ENCODE measurements around the gene CTNNA2.

The CTNNA2 gene

DNA sequence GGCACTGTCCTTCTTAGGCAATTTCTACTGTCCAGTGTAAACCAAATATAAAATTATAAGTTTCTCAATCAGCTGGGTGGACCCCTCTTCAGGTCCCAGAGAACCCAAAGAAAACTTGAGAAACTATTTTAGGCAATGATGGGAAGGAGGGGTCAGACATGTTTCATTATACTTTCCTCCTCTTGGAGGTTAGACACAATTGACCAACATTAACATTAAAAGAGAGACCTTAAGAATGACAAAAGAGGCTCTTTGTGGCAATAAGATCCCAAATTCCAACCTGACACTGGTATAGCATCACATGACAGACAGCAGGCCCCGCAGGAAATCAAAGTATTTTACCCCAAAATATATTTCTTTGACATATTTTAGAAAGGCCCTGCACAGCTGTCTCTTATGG, 718.6 kb downstream of the CTNNA2 start:
- no peak overlapping the region for H3K27ac ChIP-seq (ENCODE audit: low read depth, low read length, severe bottlenecking)
- H3K9me3 ChIP-seq (ENCODE audit: control insufficient read depth, low read length), result no peaks in the 10 kb centered on the region
- no peaks in the 10 kb centered on the region for H3K4me1 ChIP-seq (ENCODE audit: control insufficient read depth, insufficient read depth, low read length, poor library complexity, severe bottlenecking)
- H3K36me3 ChIP-seq (ENCODE audit: control insufficient read depth, insufficient read depth, low read length), result no peaks in the 10 kb centered on the region
- no peak overlapping the region for H3K4me3 ChIP-seq (ENCODE audit: extremely low read depth, insufficient read depth, low read length, poor library complexity, severe bottlenecking)
- 80% methylated on average over 1 of the region's 1 CpG; no CpG with 5 or more reads in 1 of the 2 experiments for WGBS, 2 experiments (ENCODE audit: insufficient coverage in 2 of 2)

DNA sequence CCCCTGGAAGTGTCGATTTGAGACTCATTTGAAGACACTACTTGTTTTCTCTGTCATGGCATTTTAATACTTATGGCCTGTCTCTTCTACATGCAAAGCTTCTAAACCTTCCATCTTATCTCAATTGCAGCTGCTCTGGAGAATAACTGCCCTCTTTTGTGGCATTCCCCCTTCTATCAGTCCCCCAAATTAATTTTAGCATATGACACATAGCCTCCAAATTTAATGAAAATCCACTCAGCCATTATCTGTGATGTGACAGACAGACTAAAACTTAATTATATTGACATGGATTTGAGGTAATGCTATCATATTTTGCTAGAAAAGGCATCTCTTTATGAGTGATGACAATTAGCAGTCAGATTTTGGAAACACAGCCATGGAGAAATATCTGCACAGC, 720.5 kb downstream of the CTNNA2 start:
- H3K27ac ChIP-seq (ENCODE audit: low read depth, low read length, severe bottlenecking), result no peak overlapping the region
- no peaks in the 10 kb centered on the region for H3K4me1 ChIP-seq (ENCODE audit: control insufficient read depth, insufficient read depth, low read length, poor library complexity, severe bottlenecking)
- WGBS, 2 experiments (ENCODE audit: insufficient coverage in 2 of 2), result 100% methylated on average over 1 of the region's 1 CpG
- H3K9me3 ChIP-seq (ENCODE audit: control insufficient read depth, low read length), result no peaks in the 10 kb centered on the region
- H3K4me3 ChIP-seq (ENCODE audit: extremely low read depth, insufficient read depth, low read length, poor library complexity, severe bottlenecking), result no peak overlapping the region
- H3K36me3 ChIP-seq (ENCODE audit: control insufficient read depth, insufficient read depth, low read length), result no peaks in the 10 kb centered on the region

DNA sequence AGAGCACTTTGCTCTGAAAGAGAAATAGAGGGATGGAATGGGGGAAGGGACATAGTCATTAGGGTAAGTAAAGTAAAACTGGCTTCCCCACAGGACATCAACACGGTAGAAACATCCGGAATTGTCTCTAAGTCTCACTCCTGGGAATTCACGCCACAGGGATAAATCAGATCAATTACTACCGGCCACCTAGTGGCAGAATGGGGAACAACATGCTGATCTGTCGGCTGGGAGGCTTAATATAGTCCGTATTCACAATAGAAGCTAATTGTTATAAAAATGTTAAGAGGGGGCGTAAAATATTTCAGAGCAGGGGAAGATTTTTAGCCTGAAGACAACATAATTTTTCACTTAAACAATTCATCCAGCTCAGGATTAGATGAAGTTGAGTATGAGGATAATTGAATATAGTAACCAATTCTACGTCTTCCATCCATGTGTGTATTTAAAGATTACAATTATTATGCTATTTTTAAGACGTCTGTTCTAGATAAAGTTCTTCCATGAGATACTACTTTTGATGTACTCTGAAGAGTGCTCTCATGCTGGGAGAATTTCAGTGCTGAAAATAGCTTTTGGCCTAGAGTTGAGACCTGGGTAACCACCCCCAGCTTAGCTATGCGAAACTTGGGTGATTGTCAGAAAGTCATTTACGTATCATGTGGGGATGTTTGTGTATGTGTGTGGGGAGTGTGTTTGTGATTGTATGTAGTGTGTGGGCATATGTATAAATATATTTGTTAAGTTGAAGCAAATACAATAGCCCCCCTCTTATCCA, 726.0 kb downstream of the CTNNA2 start:
- 81 to 100% methylated on average over 1 to 4 of the region's 11 CpGs for WGBS, 2 experiments (ENCODE audit: insufficient coverage in 2 of 2)
- no peaks in the 10 kb centered on the region for H3K9me3 ChIP-seq (ENCODE audit: control insufficient read depth, low read length)
- no peaks in the 10 kb centered on the region for H3K4me1 ChIP-seq (ENCODE audit: control insufficient read depth, insufficient read depth, low read length, poor library complexity, severe bottlenecking)
- H3K4me3 ChIP-seq (ENCODE audit: extremely low read depth, insufficient read depth, low read length, poor library complexity, severe bottlenecking), result no peak overlapping the region
- no peak overlapping the region for H3K27ac ChIP-seq (ENCODE audit: low read depth, low read length, severe bottlenecking)
- H3K36me3 ChIP-seq (ENCODE audit: control insufficient read depth, insufficient read depth, low read length), result no peaks in the 10 kb centered on the region

DNA sequence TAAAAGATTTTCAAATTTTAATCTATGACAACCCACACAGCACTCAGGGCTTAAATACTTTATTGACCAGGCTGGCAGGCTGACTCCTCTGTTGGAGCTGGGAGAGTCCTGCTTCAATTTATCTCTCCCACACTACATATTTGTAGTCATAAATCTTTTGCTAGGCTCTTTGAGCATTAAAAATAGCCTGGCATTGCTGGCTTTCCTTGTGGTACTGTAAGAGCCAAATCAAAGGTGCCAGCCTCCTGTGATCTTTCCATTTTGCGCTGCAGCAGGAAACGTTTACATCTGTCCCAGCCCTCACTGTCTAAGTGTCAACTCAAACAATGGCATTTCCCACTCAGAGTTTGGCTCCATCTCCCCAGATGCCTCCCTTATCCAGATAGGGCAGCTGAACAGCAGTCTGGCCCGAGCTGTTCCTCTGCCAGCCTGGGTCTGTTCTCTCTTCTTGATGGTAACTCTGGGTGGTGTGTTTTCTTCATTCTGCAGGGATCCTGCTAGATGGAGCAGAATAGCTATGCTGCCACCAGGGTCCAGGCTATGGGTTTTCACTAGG, 729.6 kb downstream of the CTNNA2 start:
- WGBS, 2 experiments (ENCODE audit: insufficient coverage in 2 of 2), result 80 to 100% methylated on average over 2 to 3 of the region's 3 CpGs
- Histone ChIP-seq H3K9me3 (ENCODE audit: control insufficient read depth, low read length) (no peaks in the 10 kb centered on the region), H3K27ac (ENCODE audit: low read depth, low read length, severe bottlenecking) (no peak overlapping the region), H3K4me1 (ENCODE audit: control insufficient read depth, insufficient read depth, low read length, poor library complexity, severe bottlenecking) (no peaks in the 10 kb centered on the region), H3K36me3 (ENCODE audit: control insufficient read depth, insufficient read depth, low read length) (no peaks in the 10 kb centered on the region), H3K4me3 (ENCODE audit: extremely low read depth, insufficient read depth, low read length, poor library complexity, severe bottlenecking) (no peak overlapping the region)

DNA sequence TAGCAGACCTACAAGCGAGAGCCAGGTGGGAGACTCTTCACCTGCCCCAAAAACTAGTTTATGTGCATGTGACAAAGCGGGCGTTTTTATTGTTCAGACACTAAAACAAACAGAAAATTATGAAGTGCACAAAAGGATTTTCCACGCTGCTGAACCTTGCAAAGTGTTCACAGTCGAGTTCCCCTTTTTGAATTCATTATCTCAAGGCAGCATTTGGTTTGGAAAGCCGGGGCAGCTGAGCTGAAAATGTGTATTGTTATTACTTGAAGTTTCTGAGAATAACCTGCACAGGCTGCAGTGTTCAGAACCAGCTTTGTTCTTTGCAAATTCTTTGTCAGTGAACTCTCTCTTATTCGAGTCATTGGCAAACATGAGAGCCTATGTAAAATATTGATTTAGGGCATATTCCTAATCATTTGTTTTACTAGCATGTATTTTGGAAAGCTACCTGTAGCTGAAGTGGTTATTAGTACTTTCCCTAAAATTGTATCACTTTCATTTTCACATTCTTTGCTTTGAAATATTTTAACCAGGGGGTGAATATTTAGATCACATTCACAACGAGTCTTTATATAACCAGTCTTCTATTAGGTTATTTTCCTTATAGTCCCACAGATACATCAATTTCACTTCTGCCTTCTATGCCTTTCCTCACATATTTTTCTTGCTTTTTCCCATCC, 732.2 kb downstream of the CTNNA2 start:
- 92 to 95% methylated on average over 5 to 7 of the region's 8 CpGs for WGBS, 2 experiments (ENCODE audit: insufficient coverage in 2 of 2)

GRCh38 chr2:80246534-80246933, 733.7 kb downstream of the CTNNA2 start:
- H3K27ac ChIP-seq (ENCODE audit: low read depth, low read length, severe bottlenecking), result no peak overlapping the region
- no peaks in the 10 kb centered on the region for H3K4me1 ChIP-seq (ENCODE audit: control insufficient read depth, insufficient read depth, low read length, poor library complexity, severe bottlenecking)
- no peak overlapping the region for H3K4me3 ChIP-seq (ENCODE audit: extremely low read depth, insufficient read depth, low read length, poor library complexity, severe bottlenecking)
- no peaks in the 10 kb centered on the region for H3K9me3 ChIP-seq (ENCODE audit: control insufficient read depth, low read length)
- WGBS, 2 experiments (ENCODE audit: insufficient coverage in 2 of 2), result no CpG with 5 or more reads among the region's 1 CpG
- H3K36me3 ChIP-seq (ENCODE audit: control insufficient read depth, insufficient read depth, low read length), result no peaks in the 10 kb centered on the region

More for the DNA sequence above, 732.2 kb downstream of the CTNNA2 start:
- Histone ChIP-seq H3K4me3 (ENCODE audit: extremely low read depth, insufficient read depth, low read length, poor library complexity, severe bottlenecking) (no peak overlapping the region), H3K36me3 (ENCODE audit: control insufficient read depth, insufficient read depth, low read length) (no peaks in the 10 kb centered on the region), H3K9me3 (ENCODE audit: control insufficient read depth, low read length) (no peaks in the 10 kb centered on the region), H3K4me1 (ENCODE audit: control insufficient read depth, insufficient read depth, low read length, poor library complexity, severe bottlenecking) (no peaks in the 10 kb centered on the region), H3K27ac (ENCODE audit: low read depth, low read length, severe bottlenecking) (no peak overlapping the region)

- Histone ChIP-seq H3K27ac (ENCODE audit: low read depth, low read length, severe bottlenecking) (no peak overlapping the region), H3K4me3 (ENCODE audit: extremely low read depth, insufficient read depth, low read length, poor library complexity, severe bottlenecking) (no peak overlapping the region), H3K9me3 (ENCODE audit: control insufficient read depth, low read length) (no peaks in the 10 kb centered on the region), H3K36me3 (ENCODE audit: control insufficient read depth, insufficient read depth, low read length) (no peaks in the 10 kb centered on the region), H3K4me1 (ENCODE audit: control insufficient read depth, insufficient read depth, low read length, poor library complexity, severe bottlenecking) (no peaks in the 10 kb centered on the region)
- 94 to 100% methylated on average over 2 of the region's 3 CpGs for WGBS, 2 experiments (ENCODE audit: insufficient coverage in 2 of 2)
Observed at GRCh38 chr2:80247339-80247738, 734.5 kb downstream of the CTNNA2 start.

- no peaks in the 10 kb centered on the region for H3K9me3 ChIP-seq (ENCODE audit: control insufficient read depth, low read length)
- WGBS, 2 experiments (ENCODE audit: insufficient coverage in 2 of 2), result 86 to 100% methylated on average over 1 to 2 of the region's 3 CpGs
- H3K27ac ChIP-seq (ENCODE audit: low read depth, low read length, severe bottlenecking), result no peak overlapping the region
- no peaks in the 10 kb centered on the region for H3K36me3 ChIP-seq (ENCODE audit: control insufficient read depth, insufficient read depth, low read length)
- H3K4me3 ChIP-seq (ENCODE audit: extremely low read depth, insufficient read depth, low read length, poor library complexity, severe bottlenecking), result no peak overlapping the region
- H3K4me1 ChIP-seq (ENCODE audit: control insufficient read depth, insufficient read depth, low read length, poor library complexity, severe bottlenecking), result no peaks in the 10 kb centered on the region
Observed at GRCh38 chr2:80248146-80248545, 735.3 kb downstream of the CTNNA2 start.

DNA sequence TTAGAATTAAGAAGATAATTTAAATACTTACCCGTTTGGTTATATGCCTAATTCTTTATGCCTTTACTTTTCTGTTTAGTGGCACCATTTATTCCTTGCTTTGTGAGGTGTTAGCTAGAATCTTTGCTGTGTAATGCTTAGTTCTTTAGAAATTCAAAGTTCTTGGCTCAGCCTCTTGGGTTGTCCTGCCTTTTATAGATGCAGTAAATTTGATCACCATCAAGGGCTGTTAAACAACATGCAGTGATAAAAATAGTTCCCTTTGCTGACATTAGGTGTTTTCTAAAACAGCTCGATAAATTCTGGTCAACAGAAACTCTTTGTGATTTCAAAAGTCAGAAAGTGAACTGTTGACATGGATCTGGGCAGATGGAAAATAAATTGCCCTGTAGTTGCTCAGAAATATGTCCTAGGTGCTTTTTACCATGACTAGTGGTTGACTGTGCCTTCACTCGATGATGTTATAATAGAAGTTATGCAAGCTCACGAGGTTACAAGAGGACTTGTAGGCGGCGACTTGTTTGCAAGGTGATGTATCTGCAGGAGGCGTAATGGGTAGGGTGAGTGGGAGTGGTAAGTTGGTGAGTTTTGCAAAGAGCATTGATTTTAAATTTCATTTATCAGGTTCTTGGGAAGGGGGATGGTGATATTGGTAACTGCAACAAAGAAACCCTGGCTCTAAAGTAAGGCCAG, 739.6 kb downstream of the CTNNA2 start:
- H3K4me1 ChIP-seq (ENCODE audit: control insufficient read depth, insufficient read depth, low read length, poor library complexity, severe bottlenecking), result no peaks in the 10 kb centered on the region
- H3K4me3 ChIP-seq (ENCODE audit: extremely low read depth, insufficient read depth, low read length, poor library complexity, severe bottlenecking), result no peak overlapping the region
- H3K27ac ChIP-seq (ENCODE audit: low read depth, low read length, severe bottlenecking), result no peak overlapping the region
- H3K9me3 ChIP-seq (ENCODE audit: control insufficient read depth, low read length), result no peaks in the 10 kb centered on the region
- 90 to 98% methylated on average over 6 of the region's 7 CpGs for WGBS, 2 experiments (ENCODE audit: insufficient coverage in 2 of 2)
- no peaks in the 10 kb centered on the region for H3K36me3 ChIP-seq (ENCODE audit: control insufficient read depth, insufficient read depth, low read length)

- Histone ChIP-seq H3K36me3 (ENCODE audit: control insufficient read depth, insufficient read depth, low read length) (no peaks in the 10 kb centered on the region), H3K9me3 (ENCODE audit: control insufficient read depth, low read length) (no peaks in the 10 kb centered on the region), H3K27ac (ENCODE audit: low read depth, low read length, severe bottlenecking) (no peak overlapping the region), H3K4me3 (ENCODE audit: extremely low read depth, insufficient read depth, low read length, poor library complexity, severe bottlenecking) (no peak overlapping the region), H3K4me1 (ENCODE audit: control insufficient read depth, insufficient read depth, low read length, poor library complexity, severe bottlenecking) (no peaks in the 10 kb centered on the region)
- WGBS, 2 experiments (ENCODE audit: insufficient coverage in 2 of 2), result 65 to 84% methylated on average over 4 to 6 of the region's 9 CpGs
Observed at GRCh38 chr2:80255918-80256781, 743.3 kb downstream of the CTNNA2 start.

Data from mesodermal cell (in vitro differentiated cells).